ENCODE measurements around the gene ALOXE3. TPM values are rescaled to one million over a fixed set of nuclear protein-coding genes. Genes with fewer than 3 reads are reported as not detected.

The ALOXE3 gene
- polyA plus RNA-seq, 1 experiment: 0.04 TPM

- CTCF ChIA-PET: interaction anchor here (0.6 to 9.2 kb wide), 16 partner anchors 9 to 226 kb away, joined by 3 to 124 read pairs (median 4); partner anchors contain the start of gene ALOXE3
- TF ChIP-seq CTCF (IDR thresholded peaks at IDR 0.05; ENCODE audit: low read depth, low read length): no peak
- Histone ChIP-seq H3K27ac (ENCODE audit: low read depth, low read length) (no peak overlapping the region), H3K4me3 (ENCODE audit: low read depth, low read length) (no peak overlapping the region), H3K27me3 (ENCODE audit: control insufficient read depth, insufficient read depth, low read length) (peaks cover 75% of the 10 kb centered on the region), H3K9me3 (ENCODE audit: control insufficient read depth, insufficient read depth, low read length) (peaks cover 4% of the 10 kb centered on the region; the same call in 1 of the 2 replicates)
- DNase-seq (ENCODE audit: low read depth, low spot score): no peak
- POLR2A ChIA-PET: interaction anchor here (0.6 kb wide), 1 partner anchor 218 kb away, joined by 3 read pairs; no protein-coding TSS in a partner anchor
Observed at GRCh38 chr17:8074554-8074953, 43.8 kb downstream of the ALOXE3 start.

GRCh38 chr17:8073627-8074484 lies 44.5 kb downstream of the ALOXE3 start:
- Histone ChIP-seq H3K27me3 (ENCODE audit: control insufficient read depth, insufficient read depth, low read length) (peaks cover 72% of the 10 kb centered on the region), H3K9me3 (ENCODE audit: control insufficient read depth, insufficient read depth, low read length) (peaks cover 4% of the 10 kb centered on the region; the same call in 1 of the 2 replicates), H3K4me3 (ENCODE audit: low read depth, low read length) (no peak overlapping the region), H3K27ac (ENCODE audit: low read depth, low read length) (peak overlapping the region; percentile 11)
- CTCF ChIA-PET: interaction anchor here (0.6 to 9.2 kb wide), 25 partner anchors 10 to 316 kb away, joined by 3 to 124 read pairs (median 4); partner anchors contain the start of genes ALOXE3, KCNAB3 and SLC25A35
- POLR2A ChIA-PET: interaction anchor here (0.6 kb wide), 1 partner anchor 219 kb away, joined by 3 read pairs; no protein-coding TSS in a partner anchor
- peak; percentile 83 for TF ChIP-seq CTCF (IDR thresholded peaks at IDR 0.05; ENCODE audit: low read depth, low read length)
- DNase-seq (ENCODE audit: low read depth, low spot score): no peak

- CTCF ChIA-PET: interaction anchor here (1.0 to 9.2 kb wide), 15 partner anchors 11 to 289 kb away, joined by 3 to 124 read pairs (median 4); partner anchors contain the start of genes ALOXE3, KCNAB3 and SLC25A35
- peaks cover 4% of the 10 kb centered on the region; the same call in 1 of the 2 replicates for H3K9me3 ChIP-seq (ENCODE audit: control insufficient read depth, insufficient read depth, low read length)
- H3K27ac ChIP-seq (ENCODE audit: low read depth, low read length): no peak overlapping the region
- no peak for TF ChIP-seq CTCF (IDR thresholded peaks at IDR 0.05; ENCODE audit: low read depth, low read length)
- H3K27me3 ChIP-seq (ENCODE audit: control insufficient read depth, insufficient read depth, low read length): peaks cover 75% of the 10 kb centered on the region
- POLR2A ChIA-PET: no interaction called here
- DNase-seq (ENCODE audit: low read depth, low spot score): no peak
- no peak overlapping the region for H3K4me3 ChIP-seq (ENCODE audit: low read depth, low read length)
Observed at GRCh38 chr17:8072729-8073461, 45.4 kb downstream of the ALOXE3 start.

GRCh38 chr17:8072341-8072728 lies 46.0 kb downstream of the ALOXE3 start:
- Histone ChIP-seq H3K9me3 (ENCODE audit: control insufficient read depth, insufficient read depth, low read length) (peaks cover 4% of the 10 kb centered on the region; the same call in 1 of the 2 replicates), H3K27ac (ENCODE audit: low read depth, low read length) (no peak overlapping the region), H3K4me3 (ENCODE audit: low read depth, low read length) (no peak overlapping the region), H3K27me3 (ENCODE audit: control insufficient read depth, insufficient read depth, low read length) (peaks cover 75% of the 10 kb centered on the region)
- DNase-seq (ENCODE audit: low read depth, low spot score): no peak
- no peak for TF ChIP-seq CTCF (IDR thresholded peaks at IDR 0.05; ENCODE audit: low read depth, low read length)
- ChIA-PET POLR2A (no interaction called here), CTCF (interaction anchor here (3.3 to 9.2 kb wide), 3 partner anchors 12 to 47 kb away, joined by 30 to 124 read pairs (median 31); partner anchors contain the start of gene ALOXE3)

Data from AG04450 (cell line).